Inferior parietal cortex (tissue), 1 donor: ENCODE measurements around the gene ECI1.

ENCODE experiments used
- DNase-seq: peaks from one replicate; pipeline ENCODE4 v3.0.0-alpha.2; 2016; ENCODE audit errors: extremely low spot score

ECI1 gene

GRCh38 chr16:2233872-2234812 is 17.2 kb downstream of the ECI1 start:
- DNase-seq, result no peak

DNA sequence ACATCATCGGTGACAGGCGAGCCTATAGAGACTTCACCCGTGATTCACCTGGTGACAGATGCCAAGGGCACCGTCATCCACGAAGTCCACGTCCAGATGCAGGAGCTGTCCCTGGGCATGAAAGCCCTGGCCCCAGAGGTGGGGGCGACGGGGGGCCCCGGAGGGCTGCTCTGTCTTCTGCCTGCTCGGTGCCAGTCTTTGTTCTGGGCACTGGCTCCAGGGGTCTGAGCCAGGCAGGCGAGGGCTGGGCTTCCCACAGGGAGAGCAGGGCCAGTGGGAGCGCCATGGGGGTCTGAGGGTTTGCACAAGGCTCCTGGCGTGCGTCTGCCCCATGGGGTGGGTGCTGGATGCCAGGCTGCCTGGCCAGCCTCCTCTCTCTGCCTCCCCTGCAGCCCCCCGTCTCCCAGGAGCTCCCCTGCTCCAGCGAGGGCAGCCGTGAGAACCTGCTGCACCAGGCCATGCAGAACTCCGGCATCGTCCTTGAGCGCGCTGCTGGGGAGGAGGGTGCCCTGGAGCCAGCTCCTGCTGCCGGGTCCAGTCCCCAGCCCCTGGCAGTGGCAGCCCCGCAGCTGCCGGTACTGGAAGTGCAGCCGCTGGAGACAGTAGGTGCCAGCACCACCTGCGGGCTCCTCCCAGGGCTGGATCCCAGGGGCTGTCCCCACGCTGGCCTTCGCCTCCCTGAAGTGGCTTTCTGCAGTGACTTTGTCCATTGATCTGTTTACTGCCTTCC is 18.2 kb downstream of the ECI1 start:
- DNase-seq, result no peak

GRCh38 chr16:2232094-2232990 is 19.0 kb downstream of the ECI1 start:
- no peak for DNase-seq

DNA sequence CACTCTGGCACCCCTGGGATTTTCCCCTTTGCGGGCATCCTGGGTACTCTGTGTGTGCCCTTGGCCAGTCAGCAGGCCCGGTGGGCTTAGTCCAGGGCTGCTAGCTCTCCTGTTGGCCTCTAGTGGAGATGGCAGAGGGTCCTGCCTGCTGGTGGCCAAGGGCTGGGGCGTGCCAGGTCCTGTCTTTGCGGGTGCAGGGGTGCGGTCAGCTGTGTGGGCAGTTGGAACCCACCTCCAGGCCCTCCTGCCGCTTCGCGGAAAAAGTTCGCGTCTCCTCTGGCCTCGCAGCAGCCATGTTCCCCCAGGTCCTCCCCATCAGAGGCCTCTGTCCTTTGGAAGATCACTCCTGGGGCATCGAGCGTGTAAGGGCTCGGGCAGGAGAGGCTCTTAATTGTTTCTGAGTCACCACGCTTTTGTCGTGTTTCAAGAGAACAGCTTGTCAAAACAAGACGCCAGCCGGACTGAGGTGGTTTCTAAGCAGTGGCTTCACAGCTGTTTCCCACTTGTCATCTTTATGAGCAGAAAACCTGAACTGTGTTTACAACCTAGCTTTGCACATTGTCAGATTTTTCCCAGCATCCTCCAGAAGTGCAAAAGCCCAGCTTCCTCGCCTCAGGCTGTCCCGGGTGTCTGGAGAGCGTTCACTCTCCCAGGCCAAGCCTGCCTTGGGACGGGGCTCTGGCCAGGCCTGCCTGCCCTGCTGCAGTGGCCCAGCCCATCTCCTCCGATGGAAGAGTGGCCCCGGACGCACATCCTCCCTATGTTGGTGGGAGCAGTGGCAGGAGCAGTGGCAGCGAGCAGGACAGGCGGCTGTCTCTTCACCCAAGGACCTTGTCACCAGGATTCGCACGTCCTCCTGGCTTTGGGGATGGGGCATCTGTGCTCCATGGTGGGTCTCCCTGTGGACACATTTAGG is 20.1 kb downstream of the ECI1 start:
- no peak for DNase-seq

DNA sequence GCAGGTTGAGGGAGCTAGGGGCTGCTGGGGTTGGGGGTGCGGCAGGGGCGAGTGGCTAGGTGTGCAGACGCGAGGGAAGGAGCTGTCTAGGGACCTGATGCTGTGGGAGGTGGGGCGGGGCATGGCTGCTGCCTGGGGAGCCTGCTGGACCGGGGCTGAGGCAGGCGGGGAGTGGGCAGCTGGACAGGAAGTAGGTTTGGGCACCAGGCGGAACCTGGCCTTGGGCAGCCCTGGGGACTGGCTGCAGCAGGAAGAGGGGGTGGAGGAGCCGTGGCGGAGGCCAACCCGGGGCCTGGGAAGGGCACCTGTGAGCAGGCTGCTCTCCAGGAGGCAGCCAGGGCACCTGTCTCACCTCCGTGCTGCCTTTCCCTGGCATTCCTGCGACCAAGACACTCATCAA is 21.0 kb downstream of the ECI1 start:
- DNase-seq, result no peak

- no peak for DNase-seq
Observed at GRCh38 chr16:2229632-2230250, 21.6 kb downstream of the ECI1 start.

- DNase-seq, result no peak
Observed at GRCh38 chr16:2229091-2229490, 22.3 kb downstream of the ECI1 start.

GRCh38 chr16:2228161-2228824 is 23.1 kb downstream of the ECI1 start:
- DNase-seq, result no peak

- DNase-seq, result no peak
Observed at GRCh38 chr16:2226918-2227317, 24.5 kb downstream of the ECI1 start.

GRCh38 chr16:2226245-2226793 is 25.1 kb downstream of the ECI1 start:
- DNase-seq, result no peak

GRCh38 chr16:2223942-2224486 is 27.4 kb downstream of the ECI1 start:
- DNase-seq, result peak; percentile 8

- DNase-seq, result peak; percentile 97
Observed at GRCh38 chr16:2223221-2223941, 28.0 kb downstream of the ECI1 start, which contains the start of gene E4F1. Gene E4F1, plus strand, starts transcription at chr16:2223591. Its CDS starts 23 bp downstream, at chr16:2223614.

- no peak for DNase-seq
Observed at GRCh38 chr16:2216330-2216729, 35.1 kb downstream of the ECI1 start.

- no peak for DNase-seq
Observed at GRCh38 chr16:2214719-2214968, 36.7 kb downstream of the ECI1 start, which contains the start of gene PGP. Gene PGP, minus strand, starts transcription at chr16:2214840. Its CDS starts 63 bp downstream, at chr16:2214777.

DNA sequence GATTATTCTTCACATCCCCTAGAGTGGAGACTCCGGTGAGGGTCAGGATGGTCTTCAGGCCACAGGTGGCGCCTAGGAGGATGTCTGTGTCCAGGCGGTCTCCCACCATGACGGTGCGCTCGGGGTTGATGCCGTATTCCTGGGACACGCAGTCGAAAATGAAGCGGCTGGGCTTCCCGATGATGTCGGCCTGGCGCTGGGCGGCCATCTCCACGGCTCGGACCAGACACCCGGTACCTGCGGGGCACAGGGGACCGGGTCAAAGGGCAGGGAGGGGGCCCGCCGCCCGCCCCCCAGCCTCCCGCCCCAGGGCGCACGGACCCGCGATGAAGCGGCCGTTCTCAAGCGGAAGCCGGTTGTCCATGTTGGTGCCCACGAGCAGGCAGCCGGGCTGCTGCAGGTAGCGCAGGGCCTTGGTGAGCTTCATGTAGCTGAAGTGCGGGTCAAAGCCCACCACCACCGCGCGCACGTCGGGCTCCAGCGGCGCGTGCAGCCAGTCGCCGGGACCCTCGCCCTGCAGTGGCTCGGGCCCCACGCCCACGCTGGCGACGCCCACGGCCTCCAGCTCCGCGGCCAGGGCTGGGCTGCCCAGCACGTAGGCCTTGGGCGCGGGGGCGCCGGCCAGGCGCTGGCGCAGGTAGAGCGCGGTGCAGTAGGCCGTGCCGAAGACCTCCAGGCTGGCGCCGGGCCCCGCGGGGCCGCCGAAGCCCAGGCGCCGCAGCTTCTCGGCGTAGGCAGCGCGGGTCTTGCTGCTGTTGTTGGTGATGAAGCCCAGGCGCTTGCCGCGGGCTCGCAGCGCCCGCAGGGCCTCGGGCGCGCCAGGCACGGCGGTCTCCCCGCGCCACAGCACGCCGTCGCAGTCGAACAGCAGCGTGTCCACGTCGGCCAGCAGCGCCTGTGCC is 37.3 kb downstream of the ECI1 start:
- no peak for DNase-seq

DNA sequence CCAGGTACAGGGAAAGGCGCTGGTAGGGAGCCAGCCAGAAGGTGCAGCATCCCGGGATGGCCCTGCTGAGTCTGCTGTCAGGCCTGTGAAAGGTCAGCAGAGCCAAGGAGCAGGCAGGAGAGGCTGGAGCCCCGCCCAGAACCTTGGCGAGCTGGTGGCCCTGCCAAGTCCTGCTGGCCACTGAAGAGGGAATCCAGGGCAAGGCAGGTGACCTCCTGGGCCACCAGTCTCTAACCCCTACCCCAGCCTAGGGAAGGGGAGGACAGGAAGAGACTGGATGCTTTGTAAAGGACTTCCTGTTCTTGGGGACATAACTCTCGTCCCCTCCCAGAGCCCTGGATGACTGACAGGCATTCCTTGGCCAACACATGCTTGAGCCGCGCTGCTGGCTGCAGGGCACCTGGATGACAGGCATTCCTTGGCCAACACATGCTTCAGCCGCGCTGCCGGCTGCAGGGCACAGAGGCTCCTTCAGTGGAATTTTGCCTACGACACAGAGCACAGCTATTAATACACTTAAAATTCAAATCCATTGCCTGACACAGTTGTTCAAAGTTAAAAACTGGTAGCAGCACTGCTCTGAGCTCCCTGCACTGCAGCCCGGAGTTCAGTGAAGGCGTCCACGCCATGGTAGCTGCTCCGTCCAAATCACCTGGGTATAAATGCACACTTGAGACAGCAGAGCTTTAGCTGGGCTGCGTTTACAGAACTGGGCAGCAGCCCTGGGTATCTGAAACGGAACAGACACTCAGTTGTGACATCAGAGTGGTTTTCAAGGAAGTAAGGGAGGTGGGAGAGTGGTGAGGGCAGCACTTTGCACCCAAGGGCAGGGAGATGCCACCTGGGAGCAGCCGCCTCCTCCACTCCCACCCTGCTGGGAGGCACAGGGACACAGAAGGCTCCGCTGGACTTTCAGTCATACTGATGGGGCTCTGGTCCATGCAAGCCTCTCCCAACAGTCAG is 38.7 kb downstream of the ECI1 start:
- DNase-seq, result no peak
